ENCODE data around the gene PSMD3.
"Not testable (repeated sequence)": the region's sequence is repeated elsewhere in the genome, so short reads cannot be mapped to it uniquely, and the experiment has no call there.

Gene PSMD3

DNA sequence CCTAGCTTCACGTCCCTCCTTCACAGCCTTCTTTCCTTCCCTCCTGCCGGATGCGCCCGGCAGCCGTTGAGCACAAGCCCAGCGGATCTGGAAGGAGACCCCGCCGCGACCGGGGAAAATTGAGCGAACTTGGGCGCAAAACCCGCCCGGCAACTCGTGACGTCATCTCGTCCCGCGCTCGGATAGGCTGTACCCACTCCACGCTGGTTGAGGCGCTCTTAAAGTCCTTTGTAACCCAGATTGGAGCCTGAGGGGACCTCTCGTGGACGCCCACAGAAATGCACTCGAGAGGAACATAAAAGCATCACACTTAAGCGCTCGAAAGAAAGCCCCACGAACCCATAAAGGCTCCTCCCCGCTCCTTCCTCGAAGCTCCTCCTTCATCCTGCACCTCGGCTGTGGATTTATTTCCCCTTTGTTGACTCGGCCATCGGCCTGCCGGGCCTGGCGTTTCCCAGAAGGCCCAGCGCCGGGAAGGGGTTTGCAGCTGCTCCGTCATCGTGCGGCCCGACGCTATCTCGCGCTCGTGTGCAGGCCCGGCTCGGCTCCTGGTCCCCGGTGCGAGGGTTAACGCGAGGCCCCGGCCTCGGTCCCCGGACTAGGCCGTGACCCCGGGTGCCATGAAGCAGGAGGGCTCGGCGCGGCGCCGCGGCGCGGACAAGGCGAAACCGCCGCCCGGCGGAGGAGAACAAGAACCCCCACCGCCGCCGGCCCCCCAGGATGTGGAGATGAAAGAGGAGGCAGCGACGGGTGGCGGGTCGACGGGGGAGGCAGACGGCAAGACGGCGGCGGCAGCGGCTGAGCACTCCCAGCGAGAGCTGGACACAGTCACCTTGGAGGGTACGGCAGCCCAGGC, at the start of gene PSMD3:
Gene PSMD3 (plus strand): TSS at position 457 of the 856 bp plus-strand sequence. CDS start 164 bp downstream, at position 621.
- DNase-seq = peak; percentile 100
- TF ChIP-seq POLR2A (IDR thresholded peaks at IDR 0.05; ENCODE audit: low read length) = peak; percentile 92
- TF ChIP-seq GATA1 (IDR thresholded peaks at IDR 0.05; ENCODE audit: low read depth, low read length) = no peak

DNA sequence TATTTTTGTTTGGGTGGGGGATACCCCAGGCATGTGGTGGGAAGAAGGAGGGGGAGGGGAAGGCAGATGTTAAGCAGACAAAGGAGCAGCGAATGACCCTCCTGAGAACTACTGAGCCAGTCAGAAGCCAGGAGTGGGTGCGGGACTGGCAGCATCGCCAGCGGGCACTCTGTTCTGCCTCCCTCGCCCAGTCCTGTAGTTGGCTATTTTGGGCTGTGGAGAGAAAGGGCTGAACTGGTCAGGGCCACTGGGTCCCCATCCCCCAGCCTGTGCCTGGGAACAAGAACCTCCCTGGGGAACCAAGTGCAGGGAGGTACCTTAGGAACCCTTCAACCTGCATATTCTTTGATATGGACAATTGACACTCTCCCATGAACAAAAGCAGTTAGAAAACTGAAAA, 46.7 kb upstream of the PSMD3 start:
- DNase-seq = no peak
- TF ChIP-seq GATA1 (IDR thresholded peaks at IDR 0.05; ENCODE audit: low read depth, low read length) (no peak), POLR2A (IDR thresholded peaks at IDR 0.05; ENCODE audit: low read length) (no peak)

DNA sequence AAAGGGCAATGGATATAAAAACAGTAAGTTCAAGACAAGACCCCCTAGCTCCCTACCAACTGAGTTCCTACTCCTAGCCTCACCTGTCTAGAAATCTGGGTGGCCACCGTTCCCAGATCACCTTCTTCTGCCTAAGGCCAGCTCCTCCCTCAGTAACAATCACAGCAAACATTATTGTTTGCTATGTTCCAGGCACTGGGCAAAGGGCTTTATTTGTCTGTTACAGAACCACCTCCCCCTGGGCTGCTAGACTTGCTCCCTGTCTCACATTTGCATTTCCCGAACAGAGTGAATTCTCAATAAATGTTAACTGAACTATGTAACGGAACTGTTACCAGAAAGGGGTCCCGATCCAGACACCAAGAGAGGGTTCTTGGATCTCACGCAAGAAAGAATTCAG, 46.3 kb upstream of the PSMD3 start:
- DNase-seq = no peak
- TF ChIP-seq GATA1 (IDR thresholded peaks at IDR 0.05; ENCODE audit: low read depth, low read length) = no peak

DNA sequence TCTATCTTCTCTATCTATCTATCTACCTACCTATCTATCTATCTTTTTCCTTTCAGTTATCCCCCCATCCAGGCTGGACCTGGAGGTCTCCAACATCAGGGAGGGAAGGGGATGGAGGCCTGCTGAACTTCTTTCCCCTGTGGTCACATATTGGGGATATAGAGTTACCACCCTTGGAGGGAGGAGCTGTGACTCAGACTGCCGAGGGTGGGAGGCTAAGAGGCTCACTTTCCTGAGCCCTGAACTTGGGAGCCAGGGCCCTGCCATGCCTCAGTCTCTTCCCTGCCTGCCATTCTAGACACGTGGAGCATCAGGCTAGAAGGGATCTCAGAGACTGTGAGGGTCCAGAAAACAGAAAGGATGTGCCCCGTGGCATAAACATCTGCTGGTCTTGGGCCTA, 44.7 kb upstream of the PSMD3 start:
- TF ChIP-seq POLR2A (IDR thresholded peaks at IDR 0.05; ENCODE audit: low read length) (no peak), GATA1 (IDR thresholded peaks at IDR 0.05; ENCODE audit: low read depth, low read length) (no peak)
- DNase-seq = no peak

DNA sequence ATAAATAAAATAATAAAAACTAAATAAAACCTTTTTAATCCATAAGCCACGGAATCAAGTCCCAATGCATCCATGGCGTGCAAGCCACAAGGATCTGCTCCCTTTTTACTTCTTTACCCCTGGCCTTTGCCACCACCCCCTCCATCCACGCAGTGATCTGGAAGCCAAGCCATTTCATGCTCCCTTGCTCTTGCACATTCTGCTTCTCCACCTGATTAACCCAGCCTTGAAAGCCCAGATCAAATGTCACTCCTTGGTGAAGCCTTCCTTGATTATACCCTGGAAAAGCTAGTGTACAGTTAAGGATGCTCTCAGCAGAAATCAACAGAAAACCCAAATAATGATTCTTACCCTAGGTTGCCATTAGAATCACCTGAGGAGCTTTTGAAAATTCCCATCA, 43.2 kb upstream of the PSMD3 start:
- DNase-seq = no peak
- TF ChIP-seq GATA1 (IDR thresholded peaks at IDR 0.05; ENCODE audit: low read depth, low read length) (no peak), POLR2A (IDR thresholded peaks at IDR 0.05; ENCODE audit: low read length) (no peak)

DNA sequence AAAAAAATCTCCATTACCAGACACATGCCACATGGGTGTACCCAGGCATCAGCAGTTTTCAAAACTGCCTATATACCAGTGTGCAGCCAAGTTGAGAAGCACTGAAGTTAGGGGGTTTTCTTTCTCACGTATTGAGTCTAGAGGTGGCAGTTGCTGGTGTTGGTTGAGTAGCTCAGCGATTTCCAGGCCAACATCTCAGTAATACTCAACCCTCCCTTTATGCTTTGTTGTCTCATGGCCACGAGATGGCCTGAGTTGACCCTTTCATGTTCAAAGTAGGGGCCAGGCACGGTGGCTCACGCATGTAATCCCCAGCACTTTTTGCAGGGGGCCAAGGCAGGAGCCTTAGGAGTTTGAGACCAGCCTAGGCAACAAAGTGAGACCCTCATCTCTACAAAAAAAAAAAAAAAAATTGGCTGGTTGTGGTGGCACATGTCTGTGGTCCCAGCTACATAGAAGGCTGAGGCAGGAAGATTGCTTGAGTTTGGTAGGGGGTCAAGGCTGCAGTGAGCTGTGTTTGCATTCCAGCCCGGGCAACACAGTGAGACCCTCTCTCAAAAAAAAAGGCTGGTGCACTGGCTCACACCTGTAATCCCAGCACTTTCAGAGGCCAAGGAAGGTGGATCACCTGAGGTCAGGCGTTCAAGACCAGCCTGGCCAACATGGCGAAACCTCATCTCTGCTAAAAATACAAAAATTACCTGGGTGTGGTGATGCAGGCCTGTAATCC, 42.3 kb upstream of the PSMD3 start:
- DNase-seq = no peak
- TF ChIP-seq POLR2A (IDR thresholded peaks at IDR 0.05; ENCODE audit: low read length) (no peak), GATA1 (IDR thresholded peaks at IDR 0.05; ENCODE audit: low read depth, low read length) (no peak)

DNA sequence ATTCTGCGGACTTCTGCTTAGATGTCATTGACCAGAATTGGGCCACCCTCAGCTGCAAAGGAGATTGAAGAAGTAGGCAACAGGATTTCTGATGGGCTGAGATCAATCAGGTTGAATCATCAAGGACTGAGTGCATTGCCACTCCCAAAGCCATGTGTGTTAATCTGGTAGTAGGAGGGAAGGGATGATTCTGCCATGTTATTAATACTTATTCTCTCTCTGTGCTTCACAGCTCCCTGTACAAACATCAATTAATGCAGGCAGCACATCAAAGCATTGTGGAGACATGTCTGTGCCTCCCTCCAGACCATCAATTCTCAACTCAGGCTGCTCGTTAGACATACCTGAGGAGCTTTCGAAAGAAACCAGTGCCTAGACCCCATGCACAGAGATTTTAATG, 41.5 kb upstream of the PSMD3 start:
- TF ChIP-seq GATA1 (IDR thresholded peaks at IDR 0.05; ENCODE audit: low read depth, low read length) (no peak), POLR2A (IDR thresholded peaks at IDR 0.05; ENCODE audit: low read length) (no peak)
- no peak for DNase-seq

DNA sequence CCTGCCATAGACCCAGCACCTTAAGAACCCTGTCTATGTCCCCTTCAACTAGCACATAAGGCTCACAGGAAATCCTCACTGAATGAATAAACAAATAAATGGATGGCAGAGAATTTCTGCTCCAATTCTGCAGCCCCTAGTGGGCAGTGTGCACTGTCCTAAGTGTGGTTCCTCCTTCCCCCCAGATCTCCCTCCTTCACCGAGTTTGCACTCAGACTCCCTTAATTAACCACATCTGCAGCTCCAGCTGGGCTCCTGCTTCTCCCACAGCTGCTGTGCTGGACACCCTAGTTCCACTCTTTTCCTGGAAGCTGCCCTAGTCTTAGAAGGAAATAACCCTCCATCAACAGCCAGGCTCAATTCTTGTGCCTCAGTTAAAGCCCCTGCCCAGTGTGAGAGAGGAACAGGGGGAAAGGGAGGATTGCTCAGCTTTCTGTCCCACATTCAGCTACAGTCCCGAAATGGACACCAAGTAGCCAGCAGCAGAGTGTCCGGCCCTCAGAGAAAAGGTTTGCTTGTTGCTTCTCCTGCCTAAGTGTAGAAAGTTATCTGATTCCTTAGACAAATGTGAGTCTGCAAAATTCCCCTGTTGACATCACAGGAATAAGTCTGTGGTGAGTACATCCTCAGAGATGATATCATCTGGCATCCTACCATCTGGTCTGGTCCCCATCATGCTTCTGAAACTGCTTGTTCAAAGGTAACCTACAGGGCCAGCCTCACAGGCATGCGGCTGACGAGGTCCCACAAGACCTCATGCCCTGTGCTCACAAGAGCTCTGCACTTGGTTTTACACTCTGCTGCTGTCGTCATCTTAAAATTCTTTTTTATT, 40.8 kb upstream of the PSMD3 start:
- TF ChIP-seq POLR2A (IDR thresholded peaks at IDR 0.05; ENCODE audit: low read length) (no peak), GATA1 (IDR thresholded peaks at IDR 0.05; ENCODE audit: low read depth, low read length) (no peak)
- DNase-seq = peak; percentile 24 to 37

DNA sequence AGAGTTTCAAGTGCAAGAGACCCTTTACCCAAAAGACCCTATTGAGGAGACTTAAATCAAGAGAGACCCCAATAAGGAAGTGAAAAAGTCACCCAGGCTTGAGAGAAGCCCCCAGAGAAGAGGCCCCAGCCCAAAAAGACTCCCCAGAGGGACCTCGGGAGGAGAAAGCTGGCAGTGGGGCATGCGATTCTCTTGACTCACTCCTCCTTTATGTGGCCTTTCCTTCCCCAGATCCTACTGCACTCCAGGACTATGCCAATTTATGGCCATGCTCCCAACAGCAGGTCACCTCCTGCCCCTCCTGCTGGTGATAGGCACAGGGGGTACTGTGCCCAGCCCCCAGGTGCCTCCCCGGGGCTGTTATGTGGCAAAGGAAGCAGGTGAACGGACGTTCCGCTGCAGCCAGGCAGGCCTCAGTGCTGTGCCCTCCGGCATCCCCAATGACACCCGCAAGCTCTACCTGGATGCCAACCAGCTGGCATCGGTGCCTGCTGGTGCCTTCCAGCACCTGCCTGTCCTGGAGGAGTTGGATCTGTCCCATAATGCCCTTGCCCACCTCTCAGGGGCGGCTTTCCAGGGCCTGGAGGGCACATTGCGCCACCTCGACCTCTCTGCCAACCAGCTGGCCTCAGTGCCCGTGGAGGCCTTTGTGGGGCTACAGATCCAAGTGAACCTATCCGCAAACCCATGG, 36.8 kb upstream of the PSMD3 start:
- no peak for DNase-seq
- no peak for TF ChIP-seq POLR2A (IDR thresholded peaks at IDR 0.05; ENCODE audit: low read length)
- no peak for TF ChIP-seq GATA1 (IDR thresholded peaks at IDR 0.05; ENCODE audit: low read depth, low read length)

DNA sequence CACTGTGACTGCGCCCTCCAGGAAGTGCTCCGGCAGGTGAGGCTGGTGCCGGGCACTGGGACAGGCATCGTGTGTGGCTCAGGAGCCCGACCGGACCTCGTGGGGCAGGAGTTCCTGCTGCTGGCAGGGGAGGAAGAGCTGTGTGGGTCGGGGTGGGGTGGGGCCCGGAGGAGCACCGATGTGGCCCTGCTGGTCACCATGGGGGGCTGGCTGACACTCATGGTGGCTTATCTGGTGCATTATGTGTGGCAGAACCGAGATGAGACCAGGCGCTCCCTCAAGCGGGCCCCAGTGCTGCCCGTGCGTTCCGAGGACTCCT, 36.3 kb upstream of the PSMD3 start:
- no peak for DNase-seq
- TF ChIP-seq POLR2A (IDR thresholded peaks at IDR 0.05; ENCODE audit: low read length) (no peak), GATA1 (IDR thresholded peaks at IDR 0.05; ENCODE audit: low read depth, low read length) (no peak)

DNA sequence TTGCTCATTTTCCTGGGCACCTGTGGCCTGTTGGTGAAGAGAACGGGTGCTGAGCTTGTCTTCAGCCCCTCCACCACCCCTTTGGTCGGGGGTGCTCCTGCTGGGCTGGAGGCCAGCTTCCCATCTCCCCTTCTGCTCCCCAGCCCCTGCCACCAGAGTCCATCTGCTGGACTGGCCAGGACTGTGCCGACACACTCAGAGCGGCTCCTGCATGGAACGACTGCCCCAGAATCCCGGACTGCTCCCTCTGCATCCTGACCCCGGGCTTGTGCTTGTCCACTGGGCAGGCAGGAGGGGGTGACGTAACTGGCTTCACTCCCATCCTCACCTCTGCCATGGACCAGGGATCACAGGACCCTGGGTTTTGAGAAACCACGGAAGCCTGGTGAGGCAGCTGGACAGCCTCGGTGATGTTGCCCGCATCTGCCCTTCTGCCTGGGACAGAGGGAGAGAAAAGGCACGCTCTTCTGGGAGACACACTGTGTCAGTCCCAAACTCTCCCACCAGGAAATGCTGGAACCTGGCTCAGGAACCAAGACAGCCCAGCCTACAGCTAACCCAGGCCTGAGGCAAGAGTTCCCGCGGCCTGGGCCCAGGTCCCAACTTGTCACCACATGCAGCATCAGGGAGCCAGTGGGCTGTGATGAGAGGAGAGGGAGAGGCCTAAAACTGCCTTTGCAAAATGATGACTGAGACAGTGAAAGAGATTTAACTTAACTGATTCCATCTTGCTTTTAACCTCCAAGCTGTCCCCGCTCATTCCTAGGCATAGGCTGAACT, 33.9 kb upstream of the PSMD3 start:
- DNase-seq = no peak
- TF ChIP-seq GATA1 (IDR thresholded peaks at IDR 0.05; ENCODE audit: low read depth, low read length) = no peak
- no peak for TF ChIP-seq POLR2A (IDR thresholded peaks at IDR 0.05; ENCODE audit: low read length)

DNA sequence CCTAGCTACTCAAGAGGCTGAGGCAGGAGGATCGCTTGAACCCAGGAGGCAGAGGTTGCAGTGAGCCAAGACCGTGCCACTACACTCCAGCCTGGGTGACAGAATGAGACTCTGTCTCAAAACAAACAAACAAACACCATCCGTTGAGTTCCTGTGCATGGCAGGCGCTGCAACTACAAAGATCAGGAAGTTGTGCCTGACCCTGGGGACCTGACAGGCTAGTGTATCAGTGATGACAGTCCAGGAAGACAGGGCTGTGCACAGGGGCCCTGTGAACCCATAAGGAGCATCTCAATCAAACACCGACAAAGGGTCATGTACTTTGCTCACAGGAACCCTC, 32.1 kb upstream of the PSMD3 start:
- not testable (repeated sequence) for DNase-seq

DNA sequence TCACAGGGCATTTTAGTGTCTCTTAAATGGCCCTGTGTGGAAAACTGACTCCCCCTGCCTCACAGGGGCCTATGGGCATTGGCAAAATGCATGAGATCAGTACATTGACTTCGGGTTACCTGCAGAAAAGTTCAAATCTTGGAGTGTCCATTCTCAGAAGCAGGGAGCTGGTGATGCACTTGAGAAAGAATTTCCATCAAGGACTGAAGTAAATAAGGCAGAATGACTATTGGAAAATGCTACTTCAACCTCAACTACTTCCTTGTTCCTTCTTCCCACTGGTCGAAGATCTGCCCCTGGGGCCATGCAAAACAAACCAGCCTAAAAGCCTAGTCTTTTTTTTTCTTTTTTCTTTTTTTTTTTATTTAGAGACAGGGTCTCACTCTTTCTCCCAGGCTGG, 31.6 kb upstream of the PSMD3 start:
- no peak for DNase-seq
- no peak for TF ChIP-seq POLR2A (IDR thresholded peaks at IDR 0.05; ENCODE audit: low read length)
- no peak for TF ChIP-seq GATA1 (IDR thresholded peaks at IDR 0.05; ENCODE audit: low read depth, low read length)
